Stimulated activated naive CD8-positive, alpha-beta T cell treated with anti-CD3 and anti-CD28 coated beads, Interleukin-15, amount 100 ng/mL, for 72 hours (primary cell): ENCODE measurements around the gene FNDC11.
"Not testable (repeated sequence)": the region's sequence is repeated elsewhere in the genome, so short reads cannot be mapped to it uniquely, and the experiment has no call there.

ENCODE experiments used
- ATAC-seq: fragments of 150-1000 bp; cut with Tn5 transposase; 2 replicates; pipeline ENCODE4 v1.10.0; 2021; ENCODE audit warnings: mild to moderate bottlenecking, moderate library complexity
- DNase-seq, 2 donors: peaks; one replicate each; pipeline ENCODE4 v3.0.0; 2021 to 2022
- H3K27ac Mint-ChIP-seq, 2 donors: one replicate each; pipeline ENCODE4 v1.8.0; 2022; ENCODE audit warnings: mild to moderate bottlenecking in 2 of 2, mixed read lengths in 2 of 2, moderate library complexity in 2 of 2
- H3K27me3 Mint-ChIP-seq: one replicate; pipeline ENCODE4 v1.8.0; 2022; ENCODE audit warnings: mixed read lengths
- H3K4me1 Mint-ChIP-seq: one replicate; pipeline ENCODE4 v1.8.0; 2022; ENCODE audit warnings: mild to moderate bottlenecking, mixed read lengths
- H3K4me3 Mint-ChIP-seq, 2 donors: one replicate each; pipeline ENCODE4 v1.8.0; 2022; ENCODE audit warnings: mild to moderate bottlenecking in 2 of 2, mixed read lengths in 2 of 2, moderate library complexity in 1 of 2
- H3K9me3 Mint-ChIP-seq, 2 donors: one replicate each; pipeline ENCODE4 v1.8.0; 2022; ENCODE audit warnings: mixed read lengths in 2 of 2

The FNDC11 gene, protein sequence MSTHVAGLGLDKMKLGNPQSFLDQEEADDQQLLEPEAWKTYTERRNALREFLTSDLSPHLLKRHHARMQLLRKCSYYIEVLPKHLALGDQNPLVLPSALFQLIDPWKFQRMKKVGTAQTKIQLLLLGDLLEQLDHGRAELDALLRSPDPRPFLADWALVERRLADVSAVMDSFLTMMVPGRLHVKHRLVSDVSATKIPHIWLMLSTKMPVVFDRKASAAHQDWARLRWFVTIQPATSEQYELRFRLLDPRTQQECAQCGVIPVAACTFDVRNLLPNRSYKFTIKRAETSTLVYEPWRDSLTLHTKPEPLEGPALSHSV

GRCh38 chr20:63553933-63554290 is at the start of gene FNDC11:
Gene FNDC11 (plus strand): TSS chr20:63554159. CDS start chr20:63555664, 1,505 bp downstream.
- peaks cover 24% of the 10 kb centered on the region for H3K27me3 Mint-ChIP-seq
- peak within 1 kb of the TSS; percentile 60 to 85 for H3K4me3 Mint-ChIP-seq
- H3K4me1 Mint-ChIP-seq: peaks cover 41% of the 10 kb centered on the region
- no peaks in the 10 kb centered on the region for H3K9me3 Mint-ChIP-seq
- no peak for DNase-seq
- ATAC-seq: peak; percentile 36
- H3K27ac Mint-ChIP-seq: peak within 1 kb of the TSS in 1 of 2 donors; percentile 59

DNA sequence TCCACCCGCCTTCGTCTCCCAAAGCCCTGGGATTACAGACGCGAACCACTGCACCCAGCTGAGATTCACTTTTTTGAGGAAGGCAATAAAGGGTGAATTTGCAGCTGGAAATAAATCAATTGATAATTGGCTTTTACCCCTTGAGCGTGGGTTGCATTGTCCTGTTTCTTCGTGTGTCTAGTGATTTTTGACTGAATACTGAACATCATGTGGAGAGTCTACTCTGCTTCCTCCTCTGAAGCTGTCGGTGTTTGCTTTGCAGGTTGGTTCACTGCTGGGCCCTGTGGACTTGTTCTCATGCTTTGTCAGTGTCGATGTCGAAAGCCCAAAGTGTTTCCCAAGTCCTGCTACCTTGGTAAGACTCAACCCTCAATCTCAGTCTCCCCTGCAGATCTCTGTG is 49.3 kb upstream of the FNDC11 start:
- ATAC-seq (no peak), DNase-seq (no peak)
- Mint-ChIP-seq H3K27ac (no peak overlapping the region), H3K4me1 (peaks cover 15% of the 10 kb centered on the region), H3K9me3 (peaks cover 0 to 18% of the 10 kb centered on the region in 2 donors), H3K27me3 (peaks cover 70% of the 10 kb centered on the region), H3K4me3 (no peak overlapping the region)

GRCh38 chr20:63505281-63505680 is 48.7 kb upstream of the FNDC11 start:
- DNase-seq (no peak), ATAC-seq (no peak)
- Mint-ChIP-seq H3K27ac (no peak overlapping the region), H3K4me1 (peaks cover 15% of the 10 kb centered on the region), H3K27me3 (peaks cover 71% of the 10 kb centered on the region), H3K9me3 (peaks cover 0 to 18% of the 10 kb centered on the region in 2 donors), H3K4me3 (no peak overlapping the region)

- ATAC-seq: no peak
- Mint-ChIP-seq H3K4me1 (peaks cover 15% of the 10 kb centered on the region), H3K27me3 (peaks cover 71% of the 10 kb centered on the region), H3K27ac (no peak overlapping the region), H3K9me3 (peaks cover 0 to 18% of the 10 kb centered on the region in 2 donors), H3K4me3 (no peak overlapping the region)
- DNase-seq: no peak
Observed at GRCh38 chr20:63505723-63506122, 48.2 kb upstream of the FNDC11 start.

- no peak for DNase-seq
- no peak for ATAC-seq
- peaks cover 15% of the 10 kb centered on the region for H3K4me1 Mint-ChIP-seq
- H3K9me3 Mint-ChIP-seq: peaks cover 0 to 18% of the 10 kb centered on the region in 2 donors
- H3K27ac Mint-ChIP-seq: no peak overlapping the region
- peaks cover 70% of the 10 kb centered on the region for H3K27me3 Mint-ChIP-seq
- peak overlapping the region; percentile 9 to 50 for H3K4me3 Mint-ChIP-seq
Observed at GRCh38 chr20:63507083-63507743, 46.7 kb upstream of the FNDC11 start.

DNA sequence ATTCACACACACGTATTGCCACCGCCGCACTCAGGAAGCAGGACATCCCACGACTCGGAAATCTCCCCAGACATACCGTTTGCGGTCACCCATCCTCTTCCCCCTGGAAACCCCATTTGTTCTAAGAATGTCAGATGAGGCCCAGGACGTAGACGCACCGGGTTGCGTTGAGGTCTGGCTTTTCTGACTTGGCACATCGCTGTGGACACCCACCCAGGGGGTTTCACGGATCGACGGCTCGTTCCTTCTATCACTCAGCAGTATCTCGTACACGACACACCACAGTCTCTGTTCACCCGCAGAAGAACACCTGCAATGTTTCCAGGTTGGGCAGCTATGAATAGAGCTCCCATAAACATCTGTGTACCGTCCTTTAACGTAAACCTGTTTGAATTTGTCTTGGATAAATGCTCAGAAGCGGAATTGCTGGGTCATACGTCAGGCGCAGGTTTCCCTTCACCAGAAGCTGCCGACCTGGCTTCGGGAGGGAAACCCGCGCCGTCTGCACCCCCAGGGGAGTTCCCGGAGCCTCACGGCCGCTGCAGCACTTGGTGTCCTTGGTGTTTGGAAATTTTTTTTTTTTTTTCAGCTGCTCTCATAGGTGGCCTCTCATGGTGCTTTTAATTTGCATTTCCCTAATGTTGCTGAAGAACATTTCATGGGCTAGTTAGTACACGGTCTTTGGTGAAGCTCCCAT is 45.7 kb upstream of the FNDC11 start:
- ATAC-seq (peak; percentile 45), DNase-seq (no peak)
- Mint-ChIP-seq H3K4me1 (peaks cover 15% of the 10 kb centered on the region), H3K27ac (peak overlapping the region in 1 of 2 donors; percentile 25), H3K27me3 (peaks cover 79% of the 10 kb centered on the region), H3K4me3 (peak overlapping the region in 1 of 2 donors; percentile 15), H3K9me3 (peaks cover 0 to 19% of the 10 kb centered on the region in 2 donors)

- peaks cover 15% of the 10 kb centered on the region for H3K4me1 Mint-ChIP-seq
- H3K9me3 Mint-ChIP-seq: peaks cover 0 to 20% of the 10 kb centered on the region in 2 donors
- peaks cover 74% of the 10 kb centered on the region for H3K27me3 Mint-ChIP-seq
- H3K27ac Mint-ChIP-seq: no peak overlapping the region
- H3K4me3 Mint-ChIP-seq: no peak overlapping the region
- ATAC-seq (no peak), DNase-seq (no peak)
Observed at GRCh38 chr20:63509088-63509564, 44.8 kb upstream of the FNDC11 start.

GRCh38 chr20:63513207-63513606 is 40.8 kb upstream of the FNDC11 start:
- peaks cover 50% of the 10 kb centered on the region for H3K27me3 Mint-ChIP-seq

GRCh38 chr20:63514520-63514919 is 39.4 kb upstream of the FNDC11 start:
- not testable (repeated sequence) for ATAC-seq, H3K4me1 Mint-ChIP-seq, DNase-seq, H3K4me3 Mint-ChIP-seq, H3K27ac Mint-ChIP-seq
- Mint-ChIP-seq H3K27me3 (peaks cover 37% of the 10 kb centered on the region), H3K9me3 (peaks cover 4 to 18% of the 10 kb centered on the region in 2 donors)

More at GRCh38 chr20:63513207-63513606, 40.8 kb upstream of the FNDC11 start:
- peaks cover 4 to 18% of the 10 kb centered on the region in 2 donors for H3K9me3 Mint-ChIP-seq
- H3K4me1 Mint-ChIP-seq: peaks cover 2% of the 10 kb centered on the region
- ATAC-seq (no peak), DNase-seq (no peak)
- no peak overlapping the region for H3K4me3 Mint-ChIP-seq
- H3K27ac Mint-ChIP-seq: no peak overlapping the region

DNA sequence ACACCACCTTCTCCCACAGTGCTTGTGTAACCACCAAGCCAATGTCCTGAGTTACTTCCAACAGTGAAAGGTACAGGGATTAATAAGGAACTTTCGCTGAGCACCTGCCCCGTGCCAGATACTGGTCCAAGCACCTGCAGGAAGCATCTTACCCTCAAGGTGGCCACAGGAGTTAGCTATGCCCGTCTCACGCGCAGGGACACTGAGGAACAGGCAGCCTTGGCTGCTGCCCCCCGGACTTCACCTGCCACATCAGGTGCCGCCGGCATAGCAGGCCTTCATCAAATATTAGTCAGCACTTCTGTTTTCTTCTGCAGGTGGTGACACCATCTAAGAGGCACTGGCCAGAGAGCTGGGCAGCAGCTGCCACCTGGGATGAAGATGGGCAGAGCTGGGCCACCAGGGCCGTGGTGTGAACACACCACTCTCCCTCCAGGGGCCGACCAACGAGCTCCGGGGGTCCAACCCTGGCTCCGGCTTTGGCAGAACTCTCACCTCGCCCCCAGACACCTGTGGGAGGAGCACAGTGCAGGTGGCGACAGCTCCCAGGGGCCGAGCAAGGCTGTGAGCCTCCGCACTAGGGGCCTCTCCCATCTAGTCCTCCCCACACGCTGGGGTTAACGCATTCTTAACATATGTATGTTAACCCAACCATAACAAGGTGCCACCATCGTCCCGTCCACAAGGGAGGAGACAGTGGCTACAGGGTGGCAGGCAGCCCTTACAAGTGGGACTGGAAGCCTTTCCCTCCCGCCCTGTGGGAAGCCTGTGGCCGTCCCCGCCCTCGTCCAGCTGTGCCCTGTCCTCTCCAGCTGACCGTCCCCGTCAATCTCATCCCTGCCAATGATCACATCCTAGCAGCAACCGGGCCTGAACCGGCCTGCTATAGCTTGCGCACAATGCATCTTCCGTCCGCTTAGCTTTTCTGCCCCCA is 36.3 kb upstream of the FNDC11 start:
- ATAC-seq (no peak), DNase-seq (no peak)
- Mint-ChIP-seq H3K27ac (no peak overlapping the region), H3K4me3 (no peak overlapping the region), H3K9me3 (peaks cover 6 to 22% of the 10 kb centered on the region in 2 donors), H3K27me3 (peaks cover 15% of the 10 kb centered on the region), H3K4me1 (peaks cover 26% of the 10 kb centered on the region)

- no peak for DNase-seq
- Mint-ChIP-seq H3K4me1 (peaks cover 29% of the 10 kb centered on the region), H3K27me3 (peaks cover 7% of the 10 kb centered on the region), H3K9me3 (peaks cover 8 to 23% of the 10 kb centered on the region in 2 donors), H3K27ac (no peak overlapping the region), H3K4me3 (peak overlapping the region in 1 of 2 donors; percentile 79)
- ATAC-seq: no peak
Observed at GRCh38 chr20:63518351-63518861, 35.6 kb upstream of the FNDC11 start.

DNA sequence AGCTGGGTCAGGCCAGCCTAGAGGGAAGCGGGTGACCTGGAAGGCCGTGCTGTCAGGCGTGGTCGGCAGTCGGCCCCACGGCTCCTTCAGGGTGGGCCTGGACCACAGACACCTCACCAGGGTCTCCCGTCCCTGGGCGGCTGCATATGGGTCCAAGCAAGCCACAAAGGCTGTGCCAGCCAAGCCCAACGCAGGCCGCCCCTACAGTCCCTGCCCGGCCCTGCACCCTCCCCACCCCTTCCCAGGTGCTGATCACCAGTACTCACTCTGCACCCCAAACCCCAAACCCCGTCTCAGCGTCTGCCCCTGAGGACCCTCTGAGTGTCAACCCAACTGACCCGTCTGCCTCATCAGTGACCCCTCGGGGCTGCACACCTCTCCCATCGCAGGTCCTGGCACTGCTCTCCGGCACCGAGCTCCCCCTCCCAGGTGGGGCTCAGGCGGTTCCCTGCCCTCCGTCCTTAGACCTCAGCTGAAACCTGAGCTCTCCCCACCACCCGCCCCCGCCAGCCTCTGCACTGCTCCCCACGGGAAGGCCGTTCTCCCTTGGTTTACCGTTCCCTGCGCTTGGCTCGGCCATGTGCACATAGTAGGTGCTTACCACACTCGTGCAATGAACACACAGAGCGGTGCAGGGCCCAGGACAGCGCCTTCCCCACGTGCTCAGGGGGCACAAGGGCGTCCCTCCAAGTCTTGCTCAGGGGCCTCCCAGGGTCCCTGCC is 34.9 kb upstream of the FNDC11 start:
- Mint-ChIP-seq H3K27ac (peak overlapping the region; percentile 37 to 51), H3K27me3 (peaks cover 6% of the 10 kb centered on the region), H3K4me1 (peaks cover 36% of the 10 kb centered on the region), H3K9me3 (peaks cover 13 to 27% of the 10 kb centered on the region in 2 donors), H3K4me3 (peak overlapping the region; percentile 79 to 81)
- no peak for DNase-seq
- no peak for ATAC-seq

DNA sequence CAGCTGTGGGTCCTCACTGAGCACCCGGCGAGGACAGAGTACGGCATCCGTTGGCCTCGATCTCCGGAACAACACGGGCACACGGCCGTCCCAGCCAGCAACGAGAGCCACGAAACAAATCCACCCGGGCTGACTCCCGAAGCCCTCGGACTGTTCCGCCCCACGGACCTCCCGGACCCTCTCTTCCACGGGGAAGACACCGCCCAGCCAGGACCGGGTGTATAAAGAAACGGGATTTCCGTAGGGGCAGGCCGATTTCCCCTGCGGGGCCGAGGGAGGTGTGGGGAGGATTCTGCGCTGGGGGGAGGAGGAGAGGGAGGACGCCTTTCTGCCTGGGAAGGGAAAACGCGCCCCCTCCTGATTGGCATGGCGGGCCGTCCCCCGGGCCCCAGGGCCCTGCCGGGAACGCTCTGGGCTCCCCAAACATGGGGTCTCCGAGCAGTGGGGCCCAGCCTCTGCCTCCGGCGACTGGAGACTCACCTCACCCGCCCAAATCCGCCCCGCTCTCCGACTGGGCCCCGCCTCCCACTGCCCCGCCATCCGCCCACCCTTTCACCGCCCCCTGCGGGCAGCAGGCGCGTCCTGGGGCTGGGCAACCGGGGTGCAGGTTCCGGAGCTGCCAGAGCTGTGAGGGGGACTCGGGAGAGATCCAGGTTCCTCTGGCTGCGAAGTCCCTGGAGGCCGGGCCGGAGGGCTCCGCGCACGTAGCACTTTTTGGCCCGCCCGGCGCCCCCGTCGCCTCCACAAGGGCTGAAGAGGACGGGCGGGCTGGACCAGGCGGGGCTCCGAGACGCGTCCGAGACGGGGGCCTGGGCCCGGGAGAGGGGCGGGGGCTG is 34.1 kb upstream of the FNDC11 start:
- Mint-ChIP-seq H3K4me1 (peaks cover 43% of the 10 kb centered on the region), H3K9me3 (peaks cover 12 to 19% of the 10 kb centered on the region in 2 donors), H3K4me3 (peak overlapping the region; percentile 79 to 81), H3K27me3 (peaks cover 6% of the 10 kb centered on the region), H3K27ac (peak overlapping the region; percentile 37 to 51)
- ATAC-seq (peak; percentile 68), DNase-seq (peak in 1 of 2 donors; percentile 72)
